Measurements from ENCODE around the gene LPP. TPM values are rescaled to one million over a fixed set of nuclear protein-coding genes. Genes with fewer than 3 reads are reported as not detected.

LPP gene
- total RNA-seq, 1 experiment from 2014 or later = 54.0 TPM

GRCh38 chr3:188727052-188727451 is 573.1 kb downstream of the LPP start:
- Histone ChIP-seq H3K4me2 (ENCODE audit: low read length) (no peak overlapping the region), H3K36me3 (ENCODE audit: control insufficient read depth in 1 of 2, insufficient read depth in 2 of 2, low read length in 2 of 2) (no peaks in the 10 kb centered on the region), H2AFZ (ENCODE audit: low read depth, low read length, poor library complexity, severe bottlenecking) (no peak overlapping the region), H4K20me1 (ENCODE audit: insufficient read depth) (no peaks in the 10 kb centered on the region), H3K4me1 (ENCODE audit: control insufficient read depth in 1 of 2, insufficient read depth in 2 of 2, low read length in 2 of 2) (no peaks in the 10 kb centered on the region), H3K79me2 (ENCODE audit: insufficient read depth, low read length) (no peaks in the 10 kb centered on the region), H3K27me3 (ENCODE audit: insufficient read depth, low read length) (no peaks in the 10 kb centered on the region), H3K4me3 (replicated peaks in 1 of 2; ENCODE audit: low read depth in 1 of 2, low read length in 2 of 2) (no peak overlapping the region), H3K9me2 (ENCODE audit: insufficient read depth) (no peaks in the 10 kb centered on the region), H3K27ac (ENCODE audit: low read depth, low read length) (no peak overlapping the region), H3K9me3 (ENCODE audit: control insufficient read depth in 1 of 2, insufficient read depth in 1 of 2, low read depth in 1 of 2, low read length in 2 of 2) (no peaks in the 10 kb centered on the region), H3K9ac (ENCODE audit: low read length) (no peak overlapping the region)
- ChIA-PET CTCF (no interaction called here), POLR2A (no interaction called here), RAD21 (ENCODE audit: low non-redundant PET in 1 of 2, low total read pairs in 2 of 2, uncharacterized antibody in 2 of 2, unreplicated experiment in 2 of 2) (no interaction called here)
- TF ChIP-seq ATF3 (IDR thresholded peaks at IDR 0.05) (no peak), EZH2 (IDR thresholded peaks at IDR 0.05) (no peak), JUND (IDR thresholded peaks at IDR 0.05) (no peak), ZFX (IDR thresholded peaks at IDR 0.05) (no peak), TCF7L2 (IDR thresholded peaks at IDR 0.05; ENCODE audit: borderline replicate concordance, extremely low read depth, insufficient read depth, insufficient read length) (no peak), EZH2phosphoT487 (IDR thresholded peaks at IDR 0.05; ENCODE audit: borderline replicate concordance) (no peak)
- BruUV-seq (replicated peaks) = no TSS peak
- intact Hi-C loops (cut with micrococcal nuclease) = no loop called here
- DNase-seq (ENCODE audit: low read depth, low spot score) (no peak), ATAC-seq (no peak)

GRCh38 chr3:188728371-188728896 is 574.5 kb downstream of the LPP start:
- intact Hi-C loops (cut with micrococcal nuclease) = no loop called here
- Histone ChIP-seq H3K4me3 (replicated peaks in 1 of 2; ENCODE audit: low read depth in 1 of 2, low read length in 2 of 2) (no peak overlapping the region), H3K9me3 (ENCODE audit: control insufficient read depth in 1 of 2, insufficient read depth in 1 of 2, low read depth in 1 of 2, low read length in 2 of 2) (no peaks in the 10 kb centered on the region), H2AFZ (ENCODE audit: low read depth, low read length, poor library complexity, severe bottlenecking) (no peak overlapping the region), H3K27me3 (ENCODE audit: insufficient read depth, low read length) (no peaks in the 10 kb centered on the region), H3K4me1 (ENCODE audit: control insufficient read depth in 1 of 2, insufficient read depth in 2 of 2, low read length in 2 of 2) (no peaks in the 10 kb centered on the region), H3K9me2 (ENCODE audit: insufficient read depth) (no peaks in the 10 kb centered on the region), H3K36me3 (ENCODE audit: control insufficient read depth in 1 of 2, insufficient read depth in 2 of 2, low read length in 2 of 2) (no peaks in the 10 kb centered on the region), H3K79me2 (ENCODE audit: insufficient read depth, low read length) (no peaks in the 10 kb centered on the region), H3K27ac (ENCODE audit: low read depth, low read length) (no peak overlapping the region), H4K20me1 (ENCODE audit: insufficient read depth) (no peaks in the 10 kb centered on the region), H3K4me2 (ENCODE audit: low read length) (no peak overlapping the region), H3K9ac (ENCODE audit: low read length) (no peak overlapping the region)
- CTCF ChIA-PET = no interaction called here
- BruUV-seq (replicated peaks) = no TSS peak
- DNase-seq (ENCODE audit: low read depth, low spot score) (no peak), ATAC-seq (no peak)
- POLR2A ChIA-PET = no interaction called here
- RAD21 ChIA-PET (ENCODE audit: low non-redundant PET in 1 of 2, low total read pairs in 2 of 2, uncharacterized antibody in 2 of 2, unreplicated experiment in 2 of 2) = no interaction called here
- TF ChIP-seq SRF (IDR thresholded peaks at IDR 0.05; ENCODE audit: low read depth) (no peak), EGR1 (IDR thresholded peaks at IDR 0.05; ENCODE audit: low read depth) (no peak), MAX (IDR thresholded peaks at IDR 0.05) (no peak), JUND (IDR thresholded peaks at IDR 0.05) (no peak), TCF7L2 (IDR thresholded peaks at IDR 0.05; ENCODE audit: borderline replicate concordance, extremely low read depth, insufficient read depth, insufficient read length) (no peak), FOSL1 (IDR thresholded peaks at IDR 0.05; ENCODE audit: low read depth) (no peak), SIN3A (IDR thresholded peaks at IDR 0.05; ENCODE audit: low read depth) (no peak), REST (IDR thresholded peaks at IDR 0.05; ENCODE audit: low read depth) (no peak), ZFX (IDR thresholded peaks at IDR 0.05) (no peak), EZH2phosphoT487 (IDR thresholded peaks at IDR 0.05; ENCODE audit: borderline replicate concordance) (no peak), YY1 (IDR thresholded peaks at IDR 0.05; ENCODE audit: extremely low read depth, insufficient replicate concordance, low read depth, low read length) (no peak), CTCF (IDR thresholded peaks at IDR 0.05 in 2 of 3, conservative IDR thresholded peaks at IDR 0.05 in 1 of 3; ENCODE audit: borderline replicate concordance in 1 of 3, insufficient read depth in 1 of 3, low read depth in 2 of 3, low read length in 2 of 3) (no peak), RAD21 (IDR thresholded peaks at IDR 0.05; ENCODE audit: low read depth) (no peak), CBX3 (IDR thresholded peaks at IDR 0.05; ENCODE audit: low read depth) (no peak)
